ENCODE measurements around the gene OFD1. TPM values are rescaled to one million over a fixed set of nuclear protein-coding genes. Genes with fewer than 3 reads are reported as not detected.

The OFD1 gene
- total RNA-seq, 4 donors from 2014 or later: 20.8 to 135 (median 49.4) TPM

DNA sequence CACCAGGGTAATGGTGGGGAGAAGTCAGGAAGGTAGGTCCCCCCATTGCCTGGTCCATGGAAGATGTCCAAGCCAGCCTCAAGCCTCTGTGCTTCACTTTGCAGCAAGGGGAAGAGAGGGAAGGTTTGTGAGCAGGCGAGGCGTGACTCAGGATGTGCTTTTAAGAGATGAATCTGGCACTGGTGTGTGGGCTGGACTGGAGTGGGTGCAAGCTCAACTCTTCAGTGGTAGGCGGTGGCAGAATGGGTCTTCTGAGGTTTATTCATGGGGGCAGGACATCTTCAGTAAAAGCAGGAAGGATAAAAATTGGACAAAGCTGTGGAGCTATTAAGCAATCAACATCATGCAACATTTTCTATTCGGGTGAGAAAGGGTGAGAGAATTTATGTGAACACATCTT lies 63.0 kb downstream of the OFD1 start:
- H3K27ac ChIP-seq: no peak overlapping the region
- H3K9me3 ChIP-seq: no peaks in the 10 kb centered on the region
- H3K27me3 ChIP-seq: no peaks in the 10 kb centered on the region
- H3K36me3 ChIP-seq: no peaks in the 10 kb centered on the region
- no peak for DNase-seq
- no peaks in the 10 kb centered on the region for H3K4me1 ChIP-seq
- no peak overlapping the region for H3K4me3 ChIP-seq
- TF ChIP-seq, protein P1, sequence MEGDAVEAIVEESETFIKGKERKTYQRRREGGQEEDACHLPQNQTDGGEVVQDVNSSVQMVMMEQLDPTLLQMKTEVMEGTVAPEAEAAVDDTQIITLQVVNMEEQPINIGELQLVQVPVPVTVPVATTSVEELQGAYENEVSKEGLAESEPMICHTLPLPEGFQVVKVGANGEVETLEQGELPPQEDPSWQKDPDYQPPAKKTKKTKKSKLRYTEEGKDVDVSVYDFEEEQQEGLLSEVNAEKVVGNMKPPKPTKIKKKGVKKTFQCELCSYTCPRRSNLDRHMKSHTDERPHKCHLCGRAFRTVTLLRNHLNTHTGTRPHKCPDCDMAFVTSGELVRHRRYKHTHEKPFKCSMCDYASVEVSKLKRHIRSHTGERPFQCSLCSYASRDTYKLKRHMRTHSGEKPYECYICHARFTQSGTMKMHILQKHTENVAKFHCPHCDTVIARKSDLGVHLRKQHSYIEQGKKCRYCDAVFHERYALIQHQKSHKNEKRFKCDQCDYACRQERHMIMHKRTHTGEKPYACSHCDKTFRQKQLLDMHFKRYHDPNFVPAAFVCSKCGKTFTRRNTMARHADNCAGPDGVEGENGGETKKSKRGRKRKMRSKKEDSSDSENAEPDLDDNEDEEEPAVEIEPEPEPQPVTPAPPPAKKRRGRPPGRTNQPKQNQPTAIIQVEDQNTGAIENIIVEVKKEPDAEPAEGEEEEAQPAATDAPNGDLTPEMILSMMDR (IDR thresholded peaks at IDR 0.05): no peak
- no peak for TF ChIP-seq POLR2A (IDR thresholded peaks at IDR 0.05)

DNA sequence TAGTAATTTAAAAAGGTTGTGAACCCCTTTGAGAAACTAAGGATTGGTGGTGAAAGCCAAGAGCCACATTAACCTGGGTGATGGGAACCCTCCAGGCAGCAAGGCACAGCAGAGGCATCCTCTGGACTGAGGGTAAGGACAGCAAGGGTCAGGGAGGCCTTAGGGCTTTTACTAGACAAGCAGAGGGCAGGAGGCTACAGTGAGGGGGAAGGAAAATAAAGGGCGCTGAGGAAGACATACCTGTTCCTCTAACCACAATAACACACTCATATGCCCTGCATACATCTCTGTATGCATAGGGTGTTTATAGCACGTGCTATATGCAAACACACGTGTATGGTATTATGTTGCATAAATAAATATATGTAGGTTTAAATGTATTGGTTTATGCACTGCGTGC lies 63.6 kb downstream of the OFD1 start:
- H3K4me1 ChIP-seq: no peaks in the 10 kb centered on the region
- TF ChIP-seq, protein P1 (IDR thresholded peaks at IDR 0.05): no peak
- no peak for TF ChIP-seq POLR2A (IDR thresholded peaks at IDR 0.05)
- H3K27me3 ChIP-seq: no peaks in the 10 kb centered on the region
- H3K27ac ChIP-seq: no peak overlapping the region
- no peak for DNase-seq
- no peak overlapping the region for H3K4me3 ChIP-seq
- no peaks in the 10 kb centered on the region for H3K36me3 ChIP-seq
- no peaks in the 10 kb centered on the region for H3K9me3 ChIP-seq

DNA sequence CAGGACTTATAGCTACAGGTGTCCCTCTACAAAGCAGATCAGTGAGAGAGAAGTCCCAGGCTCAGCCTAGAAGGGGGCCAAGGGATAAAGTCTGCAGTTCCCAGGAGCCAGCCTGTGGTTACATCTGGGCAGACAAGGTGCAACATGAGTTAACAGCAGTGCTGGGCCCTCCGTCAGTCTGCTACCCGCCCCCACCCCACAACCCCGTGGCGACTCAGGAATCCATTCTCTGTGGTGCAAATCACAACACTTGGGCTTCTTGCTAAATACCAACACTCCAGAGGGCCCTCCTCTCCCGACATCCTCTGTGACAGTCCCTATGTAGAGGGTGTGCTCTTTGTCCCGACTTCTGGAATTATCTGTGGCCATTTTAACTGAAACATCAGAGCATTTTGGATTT lies 68.6 kb downstream of the OFD1 start:
- Histone ChIP-seq H3K9me3 (no peaks in the 10 kb centered on the region), H3K4me3 (no peak overlapping the region), H3K4me1 (no peaks in the 10 kb centered on the region), H3K27me3 (no peaks in the 10 kb centered on the region), H3K36me3 (no peaks in the 10 kb centered on the region), H3K27ac (no peak overlapping the region)
- no peak for TF ChIP-seq POLR2A (IDR thresholded peaks at IDR 0.05)
- TF ChIP-seq, protein P1 (IDR thresholded peaks at IDR 0.05): no peak
- no peak for DNase-seq

DNA sequence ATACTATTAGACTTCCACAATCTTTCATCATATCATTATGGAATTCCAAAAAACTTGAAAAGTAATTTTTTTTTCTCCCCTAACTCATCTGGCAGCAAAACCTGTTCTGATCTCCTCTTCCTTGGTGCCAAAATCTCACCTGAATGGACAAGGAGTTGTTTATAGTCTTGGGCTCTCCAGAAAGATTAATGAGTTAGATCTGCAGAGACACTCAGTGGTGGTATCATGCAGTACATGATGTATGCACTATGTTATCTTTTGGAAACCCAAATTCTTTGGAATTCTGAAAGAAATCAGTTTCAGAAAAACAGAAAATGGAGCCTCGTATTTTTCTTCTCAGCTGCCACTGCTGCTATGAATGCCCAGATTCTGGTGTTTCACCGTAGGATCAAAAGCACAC lies 70.7 kb downstream of the OFD1 start:
- Histone ChIP-seq H3K27ac (no peak overlapping the region), H3K27me3 (no peaks in the 10 kb centered on the region), H3K36me3 (no peaks in the 10 kb centered on the region), H3K4me1 (no peaks in the 10 kb centered on the region), H3K9me3 (no peaks in the 10 kb centered on the region), H3K4me3 (no peak overlapping the region)
- DNase-seq: no peak
- no peak for TF ChIP-seq POLR2A (IDR thresholded peaks at IDR 0.05)
- TF ChIP-seq, protein P1 (IDR thresholded peaks at IDR 0.05): no peak

DNA sequence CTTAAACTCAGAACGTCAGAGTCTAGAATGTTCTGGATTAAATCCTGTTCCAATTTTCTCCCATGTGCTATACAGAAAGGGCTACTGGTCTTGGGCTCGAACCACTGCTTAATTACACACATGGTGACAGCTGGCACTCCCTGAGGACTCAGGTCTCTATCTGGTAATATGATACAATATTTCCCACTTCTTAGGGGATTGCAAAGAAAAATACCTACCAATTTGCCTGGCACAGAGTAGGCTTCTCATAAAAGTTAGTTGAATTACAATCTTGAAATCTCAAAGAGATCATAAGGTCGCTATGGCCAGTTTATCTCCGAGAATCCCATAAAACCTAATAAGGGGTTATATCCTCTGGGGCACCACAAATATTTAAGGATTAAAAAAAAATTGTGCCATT lies 73.7 kb downstream of the OFD1 start:
- DNase-seq: no peak
- Histone ChIP-seq H3K27ac (no peak overlapping the region), H3K9me3 (no peaks in the 10 kb centered on the region), H3K4me3 (no peak overlapping the region), H3K4me1 (no peaks in the 10 kb centered on the region), H3K27me3 (no peaks in the 10 kb centered on the region), H3K36me3 (no peaks in the 10 kb centered on the region)
- TF ChIP-seq, protein P1 (IDR thresholded peaks at IDR 0.05): no peak
- no peak for TF ChIP-seq POLR2A (IDR thresholded peaks at IDR 0.05)

DNA sequence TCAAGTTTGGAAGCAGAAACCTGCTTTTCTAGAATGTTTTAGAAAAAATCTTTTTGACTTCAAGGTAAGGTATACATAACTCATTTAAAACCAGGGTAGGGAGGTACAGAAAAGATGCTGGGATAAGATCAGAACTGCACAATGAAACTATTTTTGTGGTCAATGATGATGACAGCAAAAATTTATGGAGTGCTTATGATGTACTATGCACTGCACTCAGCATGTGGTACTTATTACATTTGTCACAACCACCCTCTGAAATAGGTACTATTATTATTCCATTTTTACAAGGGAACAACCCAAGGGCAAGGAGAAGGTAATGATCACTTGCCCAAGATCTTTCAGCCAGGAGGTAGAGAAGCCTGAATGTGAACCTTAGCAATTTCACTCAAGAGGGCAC lies 74.3 kb downstream of the OFD1 start:
- no peaks in the 10 kb centered on the region for H3K27me3 ChIP-seq
- H3K36me3 ChIP-seq: no peaks in the 10 kb centered on the region
- no peaks in the 10 kb centered on the region for H3K9me3 ChIP-seq
- H3K27ac ChIP-seq: no peak overlapping the region
- H3K4me1 ChIP-seq: no peaks in the 10 kb centered on the region
- H3K4me3 ChIP-seq: no peak overlapping the region
- no peak for DNase-seq
- no peak for TF ChIP-seq POLR2A (IDR thresholded peaks at IDR 0.05)
- TF ChIP-seq, protein P1 (IDR thresholded peaks at IDR 0.05): no peak
